Right lobe of liver (tissue), 4 donors: ENCODE data around the gene SPRED2.

Experiments
- POLR2A ChIP-seq: fragments of 450-650 bp; IDR thresholded peaks from one replicate; pipeline ENCODE4 v1.6.1; 2017; ENCODE audit warnings: antibody characterized with exemption, mild to moderate bottlenecking
- TF ChIP-seq, protein P1 (sequence below), 4 donors: fragments of 200-600 bp in 3 of 4; fragments of 450-650 bp in 1 of 4; IDR thresholded peaks; one replicate each; pipeline versions ENCODE4 v1.5.1 to v1.8.0; 2016 to 2022; ENCODE audit warnings: antibody characterized with exemption in 4 of 4, mild to moderate bottlenecking in 2 of 4
- donor health status: DM: no; HTN: no; CAD: no.
- donor health status: DM: no; HTN: no; CAD: no.
- donor health status: DM: no; HTN: yes; CAD: no.

DNA sequence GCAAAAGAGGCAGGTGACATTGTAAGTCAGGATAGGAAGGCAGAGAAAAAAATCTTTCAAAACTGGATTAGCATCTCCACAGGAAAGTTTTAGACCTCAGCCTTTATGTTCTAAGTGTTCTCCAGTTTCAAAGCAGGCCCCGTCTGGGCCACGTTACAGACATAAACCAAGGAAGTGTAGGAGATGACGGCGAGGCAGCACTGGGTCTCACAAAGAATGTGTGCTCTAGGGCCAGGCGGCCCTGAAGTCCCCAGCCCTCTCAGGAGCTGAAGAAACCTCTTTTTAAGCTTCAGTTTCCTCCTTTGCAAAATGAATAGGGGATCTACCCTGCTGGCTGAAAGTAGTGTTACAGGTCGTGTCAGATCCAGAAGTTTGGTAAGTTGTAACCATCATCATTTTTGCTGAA lies 81.7 kb downstream of the SPRED2 start:
- TF ChIP-seq POLR2A, result no peak
- TF ChIP-seq, protein P1, sequence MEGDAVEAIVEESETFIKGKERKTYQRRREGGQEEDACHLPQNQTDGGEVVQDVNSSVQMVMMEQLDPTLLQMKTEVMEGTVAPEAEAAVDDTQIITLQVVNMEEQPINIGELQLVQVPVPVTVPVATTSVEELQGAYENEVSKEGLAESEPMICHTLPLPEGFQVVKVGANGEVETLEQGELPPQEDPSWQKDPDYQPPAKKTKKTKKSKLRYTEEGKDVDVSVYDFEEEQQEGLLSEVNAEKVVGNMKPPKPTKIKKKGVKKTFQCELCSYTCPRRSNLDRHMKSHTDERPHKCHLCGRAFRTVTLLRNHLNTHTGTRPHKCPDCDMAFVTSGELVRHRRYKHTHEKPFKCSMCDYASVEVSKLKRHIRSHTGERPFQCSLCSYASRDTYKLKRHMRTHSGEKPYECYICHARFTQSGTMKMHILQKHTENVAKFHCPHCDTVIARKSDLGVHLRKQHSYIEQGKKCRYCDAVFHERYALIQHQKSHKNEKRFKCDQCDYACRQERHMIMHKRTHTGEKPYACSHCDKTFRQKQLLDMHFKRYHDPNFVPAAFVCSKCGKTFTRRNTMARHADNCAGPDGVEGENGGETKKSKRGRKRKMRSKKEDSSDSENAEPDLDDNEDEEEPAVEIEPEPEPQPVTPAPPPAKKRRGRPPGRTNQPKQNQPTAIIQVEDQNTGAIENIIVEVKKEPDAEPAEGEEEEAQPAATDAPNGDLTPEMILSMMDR (IDR thresholded peaks at IDR 0.05), result no peak
